ENCODE measurements around the gene EFCAB14.
"Not testable (repeated sequence)": the region's sequence is repeated elsewhere in the genome, so short reads cannot be mapped to it uniquely, and the experiment has no call there.

GRCh38 chr1:46651152-46651551 lies 67.8 kb downstream of the EFCAB14 start:
- TF ChIP-seq, protein P1, sequence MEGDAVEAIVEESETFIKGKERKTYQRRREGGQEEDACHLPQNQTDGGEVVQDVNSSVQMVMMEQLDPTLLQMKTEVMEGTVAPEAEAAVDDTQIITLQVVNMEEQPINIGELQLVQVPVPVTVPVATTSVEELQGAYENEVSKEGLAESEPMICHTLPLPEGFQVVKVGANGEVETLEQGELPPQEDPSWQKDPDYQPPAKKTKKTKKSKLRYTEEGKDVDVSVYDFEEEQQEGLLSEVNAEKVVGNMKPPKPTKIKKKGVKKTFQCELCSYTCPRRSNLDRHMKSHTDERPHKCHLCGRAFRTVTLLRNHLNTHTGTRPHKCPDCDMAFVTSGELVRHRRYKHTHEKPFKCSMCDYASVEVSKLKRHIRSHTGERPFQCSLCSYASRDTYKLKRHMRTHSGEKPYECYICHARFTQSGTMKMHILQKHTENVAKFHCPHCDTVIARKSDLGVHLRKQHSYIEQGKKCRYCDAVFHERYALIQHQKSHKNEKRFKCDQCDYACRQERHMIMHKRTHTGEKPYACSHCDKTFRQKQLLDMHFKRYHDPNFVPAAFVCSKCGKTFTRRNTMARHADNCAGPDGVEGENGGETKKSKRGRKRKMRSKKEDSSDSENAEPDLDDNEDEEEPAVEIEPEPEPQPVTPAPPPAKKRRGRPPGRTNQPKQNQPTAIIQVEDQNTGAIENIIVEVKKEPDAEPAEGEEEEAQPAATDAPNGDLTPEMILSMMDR (conservative IDR thresholded peaks at IDR 0.05; ENCODE audit: low read depth, low read length) = not testable (repeated sequence)
- TF ChIP-seq POLR2A (IDR thresholded peaks at IDR 0.05; ENCODE audit: low read depth, low read length); NFE2L2 (IDR thresholded peaks at IDR 0.05; ENCODE audit: low read depth, low read length); SMC3 (IDR thresholded peaks at IDR 0.05; ENCODE audit: low read depth, low read length); RFX5 (IDR thresholded peaks at IDR 0.05; ENCODE audit: low read depth, low read length); BHLHE40 (IDR thresholded peaks at IDR 0.05; ENCODE audit: low read depth, low read length); MAFK (IDR thresholded peaks at IDR 0.05; ENCODE audit: low read depth, low read length); MXI1 (IDR thresholded peaks at IDR 0.05; ENCODE audit: borderline replicate concordance, low read depth, low read length); RAD21 (IDR thresholded peaks at IDR 0.05; ENCODE audit: low read length); RCOR1 (IDR thresholded peaks at IDR 0.05; ENCODE audit: insufficient replicate concordance, low read length); CEBPB (IDR thresholded peaks at IDR 0.05; ENCODE audit: low read depth, low read length); MAZ (IDR thresholded peaks at IDR 0.05; ENCODE audit: borderline replicate concordance, low read depth, low read length): not testable (repeated sequence)

Data from IMR-90 (cell line).